DND-41 (cell line): ENCODE data around the gene SYNC.

Source experiments
- ATAC-seq: fragments of 200-7000 bp; cut with Tn5 transposase; 3 replicates; pipeline ENCODE4 v1.9.1; 2021; ENCODE audit warnings: low read depth; ENCODE audit not compliant: insufficient read depth
- DNase-seq: peaks from one replicate; pipeline ENCODE4 v3.0.0-alpha.2; 2020
- H2AFZ ChIP-seq: 2 replicates; pipeline ENCODE4 v1.6.0; 2012; ENCODE audit warnings: low read depth, low read length
- H3K27ac ChIP-seq: 2 replicates; pipeline ENCODE4 v1.5.1; 2012; ENCODE audit warnings: low read length, inconsistent platforms
- H3K27me3 ChIP-seq: fragments of 200-600 bp; sonication (generic); 2 replicates; pipeline ENCODE4 v1.6.0; 2012; ENCODE audit warnings: low read length, mild to moderate bottlenecking, inconsistent platforms; ENCODE audit not compliant: insufficient read depth, poor library complexity
- H3K36me3 ChIP-seq: 2 replicates; pipeline ENCODE4 v1.5.1; 2012; ENCODE audit warnings: low read length, inconsistent platforms; ENCODE audit not compliant: insufficient read depth
- H3K4me1 ChIP-seq: 2 replicates; pipeline ENCODE4 v1.5.1; 2012; ENCODE audit warnings: mild to moderate bottlenecking, low read length; ENCODE audit not compliant: insufficient read depth
- H3K4me2 ChIP-seq: 2 replicates; pipeline ENCODE4 v1.6.0; 2012; ENCODE audit warnings: mild to moderate bottlenecking, moderate library complexity, low read length, inconsistent platforms; ENCODE audit not compliant: insufficient read depth
- H3K4me3 ChIP-seq, 2 experiments: fragments of 200-600 bp in 1 of 2; shearing (Covaris generic) in 1 of 2; 2 replicates each; pipeline ENCODE4 v1.5.1; 2012 to 2016; ENCODE audit warnings: inconsistent platforms in 2 of 2, low read length in 2 of 2, mild to moderate bottlenecking in 2 of 2, low read depth in 1 of 2, moderate library complexity in 1 of 2
- H3K79me2 ChIP-seq: 2 replicates; pipeline ENCODE4 v1.6.0; 2012; ENCODE audit warnings: low read length, inconsistent platforms; ENCODE audit not compliant: insufficient read depth
- H3K9ac ChIP-seq: 2 replicates; pipeline ENCODE4 v1.6.0; 2012; ENCODE audit warnings: low read depth, mild to moderate bottlenecking, inconsistent platforms, low read length, moderate library complexity
- H3K9me3 ChIP-seq: 2 replicates; pipeline ENCODE4 v1.5.1; 2012; ENCODE audit warnings: low read length, moderate library complexity, mild to moderate bottlenecking, inconsistent platforms; ENCODE audit not compliant: insufficient read depth, severe bottlenecking
- H4K20me1 ChIP-seq: 2 replicates; pipeline ENCODE4 v1.6.0; 2012; ENCODE audit warnings: low read length; ENCODE audit not compliant: insufficient read depth
- EZH2 ChIP-seq: IDR thresholded peaks from 3 replicates; pipeline ENCODE4 v1.6.1; 2012; ENCODE audit warnings: borderline replicate concordance, low read depth, mild to moderate bottlenecking, moderate library complexity, low read length, inconsistent platforms; ENCODE audit not compliant: severe bottlenecking
- TF ChIP-seq, protein P1 (sequence below): IDR thresholded peaks from 2 replicates; pipeline ENCODE4 v1.5.1; 2012; ENCODE audit warnings: borderline replicate concordance, low read length, moderate library complexity, mild to moderate bottlenecking; ENCODE audit not compliant: poor library complexity, severe bottlenecking; ENCODE audit errors: extremely low read depth

Gene SYNC

GRCh38 chr1:32733582-32734321 lies 31.2 kb upstream of the SYNC start:
- no peak for TF ChIP-seq EZH2
- TF ChIP-seq, protein P1, sequence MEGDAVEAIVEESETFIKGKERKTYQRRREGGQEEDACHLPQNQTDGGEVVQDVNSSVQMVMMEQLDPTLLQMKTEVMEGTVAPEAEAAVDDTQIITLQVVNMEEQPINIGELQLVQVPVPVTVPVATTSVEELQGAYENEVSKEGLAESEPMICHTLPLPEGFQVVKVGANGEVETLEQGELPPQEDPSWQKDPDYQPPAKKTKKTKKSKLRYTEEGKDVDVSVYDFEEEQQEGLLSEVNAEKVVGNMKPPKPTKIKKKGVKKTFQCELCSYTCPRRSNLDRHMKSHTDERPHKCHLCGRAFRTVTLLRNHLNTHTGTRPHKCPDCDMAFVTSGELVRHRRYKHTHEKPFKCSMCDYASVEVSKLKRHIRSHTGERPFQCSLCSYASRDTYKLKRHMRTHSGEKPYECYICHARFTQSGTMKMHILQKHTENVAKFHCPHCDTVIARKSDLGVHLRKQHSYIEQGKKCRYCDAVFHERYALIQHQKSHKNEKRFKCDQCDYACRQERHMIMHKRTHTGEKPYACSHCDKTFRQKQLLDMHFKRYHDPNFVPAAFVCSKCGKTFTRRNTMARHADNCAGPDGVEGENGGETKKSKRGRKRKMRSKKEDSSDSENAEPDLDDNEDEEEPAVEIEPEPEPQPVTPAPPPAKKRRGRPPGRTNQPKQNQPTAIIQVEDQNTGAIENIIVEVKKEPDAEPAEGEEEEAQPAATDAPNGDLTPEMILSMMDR = no peak
- no peak overlapping the region for H3K9ac ChIP-seq
- H3K4me1 ChIP-seq = 0 out of 2 replicates have a peak, but pooled peaks cover 2% of the 10 kb centered on the region
- DNase-seq (no peak), ATAC-seq (no peak)
- H4K20me1 ChIP-seq = no peaks in the 10 kb centered on the region; the same call in 1 of the 2 replicates
- no peak overlapping the region for H2AFZ ChIP-seq
- H3K36me3 ChIP-seq = no peaks in the 10 kb centered on the region
- no peak overlapping the region for H3K4me3 ChIP-seq
- peaks cover 12% of the 10 kb centered on the region for H3K27me3 ChIP-seq
- no peak overlapping the region for H3K27ac ChIP-seq
- H3K79me2 ChIP-seq = no peaks in the 10 kb centered on the region
- no peaks in the 10 kb centered on the region for H3K9me3 ChIP-seq
- no peak overlapping the region for H3K4me2 ChIP-seq

GRCh38 chr1:32729254-32730046 lies 26.9 kb upstream of the SYNC start:
- Histone ChIP-seq H3K4me2 (no peak overlapping the region), H3K27me3 (no peaks in the 10 kb centered on the region), H3K4me3 (no peak overlapping the region), H4K20me1 (no peaks in the 10 kb centered on the region), H2AFZ (no peak overlapping the region), H3K79me2 (no peaks in the 10 kb centered on the region), H3K27ac (no peak overlapping the region), H3K9me3 (no peaks in the 10 kb centered on the region), H3K4me1 (peaks cover 15% of the 10 kb centered on the region), H3K9ac (no peak overlapping the region), H3K36me3 (no peaks in the 10 kb centered on the region)
- DNase-seq = no peak
- ATAC-seq = no peak
- TF ChIP-seq EZH2 = no peak
- TF ChIP-seq, protein P1 = no peak

- H3K4me3 ChIP-seq = no peak overlapping the region
- TF ChIP-seq, protein P1 = no peak
- TF ChIP-seq EZH2 = no peak
- ATAC-seq = no peak
Measured at GRCh38 chr1:32728413-32729077, 26.0 kb upstream of the SYNC start.

More at GRCh38 chr1:32728413-32729077, 26.0 kb upstream of the SYNC start:
- Histone ChIP-seq H3K79me2 (no peaks in the 10 kb centered on the region), H3K9me3 (no peaks in the 10 kb centered on the region), H3K4me2 (no peak overlapping the region), H3K9ac (no peak overlapping the region), H3K27me3 (no peaks in the 10 kb centered on the region), H4K20me1 (no peaks in the 10 kb centered on the region), H3K4me1 (peaks cover 15% of the 10 kb centered on the region), H2AFZ (no peak overlapping the region), H3K27ac (no peak overlapping the region), H3K36me3 (no peaks in the 10 kb centered on the region)
- no peak for DNase-seq
